ENCODE results near the gene C6orf141. TPM values are rescaled to one million over a fixed set of nuclear protein-coding genes. Genes with fewer than 3 reads are reported as not detected.

C6orf141 gene
- total RNA-seq, 1 experiment from 2014 or later, result 31.6 TPM

DNA sequence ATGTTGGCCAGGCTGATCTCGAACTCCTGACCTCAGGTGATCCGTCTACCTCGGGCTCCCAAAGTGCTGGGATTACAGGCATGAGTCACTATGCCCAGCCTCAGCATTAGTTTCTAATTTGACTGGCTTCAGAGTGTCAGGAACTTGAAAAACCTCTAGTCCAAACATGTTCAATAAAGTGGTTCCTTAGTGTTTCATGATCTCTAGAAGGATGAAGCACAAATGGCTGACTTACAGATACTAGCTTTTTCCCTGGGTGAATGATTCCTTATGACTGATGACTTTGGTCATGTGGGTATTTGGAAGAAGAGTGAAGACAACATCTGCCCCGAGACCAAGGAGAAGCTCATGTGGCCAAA lies 34.3 kb upstream of the C6orf141 start:
- Histone ChIP-seq H4K20me1 (ENCODE audit: insufficient read depth) (no peaks in the 10 kb centered on the region), H3K9ac (ENCODE audit: low read length) (no peak overlapping the region), H3K36me3 (ENCODE audit: control insufficient read depth in 1 of 2, insufficient read depth in 2 of 2, low read length in 2 of 2) (no peaks in the 10 kb centered on the region), H3K27me3 (ENCODE audit: insufficient read depth, low read length) (no peaks in the 10 kb centered on the region), H3K4me3 (replicated peaks in 1 of 2; ENCODE audit: low read depth in 1 of 2, low read length in 2 of 2) (no peak overlapping the region), H3K4me2 (ENCODE audit: low read length) (no peak overlapping the region), H3K9me2 (ENCODE audit: insufficient read depth) (no peaks in the 10 kb centered on the region), H3K27ac (ENCODE audit: low read depth, low read length) (no peak overlapping the region), H2AFZ (ENCODE audit: low read depth, low read length, poor library complexity, severe bottlenecking) (no peak overlapping the region), H3K9me3 (ENCODE audit: control insufficient read depth in 1 of 2, insufficient read depth in 1 of 2, low read depth in 1 of 2, low read length in 2 of 2) (no peaks in the 10 kb centered on the region), H3K79me2 (ENCODE audit: insufficient read depth, low read length) (no peaks in the 10 kb centered on the region), H3K4me1 (ENCODE audit: control insufficient read depth in 1 of 2, insufficient read depth in 2 of 2, low read length in 2 of 2) (no peaks in the 10 kb centered on the region)
- ChIA-PET POLR2A (no interaction called here), RAD21 (ENCODE audit: low non-redundant PET in 1 of 2, low total read pairs in 2 of 2, uncharacterized antibody in 2 of 2, unreplicated experiment in 2 of 2) (no interaction called here), CTCF (no interaction called here)
- intact Hi-C loops (cut with micrococcal nuclease), result no loop called here
- no peak for ATAC-seq
- DNase-seq (ENCODE audit: low read depth, low spot score), result no peak
- no TSS peak for BruUV-seq (replicated peaks)
- TF ChIP-seq EZH2 (IDR thresholded peaks at IDR 0.05), result no peak
- TF ChIP-seq, protein P1, sequence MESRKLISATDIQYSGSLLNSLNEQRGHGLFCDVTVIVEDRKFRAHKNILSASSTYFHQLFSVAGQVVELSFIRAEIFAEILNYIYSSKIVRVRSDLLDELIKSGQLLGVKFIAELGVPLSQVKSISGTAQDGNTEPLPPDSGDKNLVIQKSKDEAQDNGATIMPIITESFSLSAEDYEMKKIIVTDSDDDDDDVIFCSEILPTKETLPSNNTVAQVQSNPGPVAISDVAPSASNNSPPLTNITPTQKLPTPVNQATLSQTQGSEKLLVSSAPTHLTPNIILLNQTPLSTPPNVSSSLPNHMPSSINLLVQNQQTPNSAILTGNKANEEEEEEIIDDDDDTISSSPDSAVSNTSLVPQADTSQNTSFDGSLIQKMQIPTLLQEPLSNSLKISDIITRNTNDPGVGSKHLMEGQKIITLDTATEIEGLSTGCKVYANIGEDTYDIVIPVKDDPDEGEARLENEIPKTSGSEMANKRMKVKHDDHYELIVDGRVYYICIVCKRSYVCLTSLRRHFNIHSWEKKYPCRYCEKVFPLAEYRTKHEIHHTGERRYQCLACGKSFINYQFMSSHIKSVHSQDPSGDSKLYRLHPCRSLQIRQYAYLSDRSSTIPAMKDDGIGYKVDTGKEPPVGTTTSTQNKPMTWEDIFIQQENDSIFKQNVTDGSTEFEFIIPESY (IDR thresholded peaks at IDR 0.05; ENCODE audit: extremely low read depth, insufficient replicate concordance, low read length), result no peak

DNA sequence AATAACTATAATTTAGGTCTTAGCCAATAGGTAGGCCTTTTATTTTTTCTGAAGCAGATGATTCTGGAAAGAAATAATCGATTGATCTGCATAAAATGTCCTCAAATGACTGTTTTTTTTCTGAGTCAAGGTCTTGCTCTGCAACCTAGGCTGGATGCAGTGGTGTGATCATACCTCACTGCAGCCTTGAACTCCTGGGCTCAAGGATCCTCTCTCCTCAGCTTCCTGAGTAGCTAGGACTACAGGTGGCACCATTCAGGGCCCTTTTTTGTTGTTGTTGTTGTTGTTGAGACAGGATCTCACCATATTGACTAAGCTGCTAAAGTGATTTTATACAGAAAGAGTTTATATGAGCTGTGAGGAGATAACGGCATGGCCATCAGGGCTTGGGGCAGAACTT lies 32.5 kb upstream of the C6orf141 start:
- DNase-seq (ENCODE audit: low read depth, low spot score), result no peak
- H2AFZ ChIP-seq (ENCODE audit: low read depth, low read length, poor library complexity, severe bottlenecking), result no peak overlapping the region
- no peak overlapping the region for H3K4me2 ChIP-seq (ENCODE audit: low read length)
- intact Hi-C loops (cut with micrococcal nuclease), result no loop called here
- no peaks in the 10 kb centered on the region for H4K20me1 ChIP-seq (ENCODE audit: insufficient read depth)
- no peaks in the 10 kb centered on the region for H3K9me3 ChIP-seq (ENCODE audit: control insufficient read depth in 1 of 2, insufficient read depth in 1 of 2, low read depth in 1 of 2, low read length in 2 of 2)
- no peaks in the 10 kb centered on the region for H3K9me2 ChIP-seq (ENCODE audit: insufficient read depth)
- ChIA-PET RAD21 (ENCODE audit: low non-redundant PET in 1 of 2, low total read pairs in 2 of 2, uncharacterized antibody in 2 of 2, unreplicated experiment in 2 of 2) (no interaction called here), CTCF (no interaction called here), POLR2A (no interaction called here)
- no peaks in the 10 kb centered on the region for H3K36me3 ChIP-seq (ENCODE audit: control insufficient read depth in 1 of 2, insufficient read depth in 2 of 2, low read length in 2 of 2)
- H3K79me2 ChIP-seq (ENCODE audit: insufficient read depth, low read length), result no peaks in the 10 kb centered on the region
- no peaks in the 10 kb centered on the region for H3K4me1 ChIP-seq (ENCODE audit: control insufficient read depth in 1 of 2, insufficient read depth in 2 of 2, low read length in 2 of 2)
- no peak for ATAC-seq
- no peak overlapping the region for H3K9ac ChIP-seq (ENCODE audit: low read length)
- no peak overlapping the region for H3K27ac ChIP-seq (ENCODE audit: low read depth, low read length)
- H3K4me3 ChIP-seq (replicated peaks in 1 of 2; ENCODE audit: low read depth in 1 of 2, low read length in 2 of 2), result no peak overlapping the region
- H3K27me3 ChIP-seq (ENCODE audit: insufficient read depth, low read length), result no peaks in the 10 kb centered on the region
- BruUV-seq (replicated peaks), result no TSS peak
- TF ChIP-seq ZNF274 (IDR thresholded peaks at IDR 0.05; ENCODE audit: low read depth, low read length) (no peak), POLR2A (IDR thresholded peaks at IDR 0.05; ENCODE audit: borderline replicate concordance, extremely low read depth, insufficient read depth, insufficient read length) (no peak), SIN3A (IDR thresholded peaks at IDR 0.05; ENCODE audit: low read depth) (no peak)
- TF ChIP-seq, protein P2, sequence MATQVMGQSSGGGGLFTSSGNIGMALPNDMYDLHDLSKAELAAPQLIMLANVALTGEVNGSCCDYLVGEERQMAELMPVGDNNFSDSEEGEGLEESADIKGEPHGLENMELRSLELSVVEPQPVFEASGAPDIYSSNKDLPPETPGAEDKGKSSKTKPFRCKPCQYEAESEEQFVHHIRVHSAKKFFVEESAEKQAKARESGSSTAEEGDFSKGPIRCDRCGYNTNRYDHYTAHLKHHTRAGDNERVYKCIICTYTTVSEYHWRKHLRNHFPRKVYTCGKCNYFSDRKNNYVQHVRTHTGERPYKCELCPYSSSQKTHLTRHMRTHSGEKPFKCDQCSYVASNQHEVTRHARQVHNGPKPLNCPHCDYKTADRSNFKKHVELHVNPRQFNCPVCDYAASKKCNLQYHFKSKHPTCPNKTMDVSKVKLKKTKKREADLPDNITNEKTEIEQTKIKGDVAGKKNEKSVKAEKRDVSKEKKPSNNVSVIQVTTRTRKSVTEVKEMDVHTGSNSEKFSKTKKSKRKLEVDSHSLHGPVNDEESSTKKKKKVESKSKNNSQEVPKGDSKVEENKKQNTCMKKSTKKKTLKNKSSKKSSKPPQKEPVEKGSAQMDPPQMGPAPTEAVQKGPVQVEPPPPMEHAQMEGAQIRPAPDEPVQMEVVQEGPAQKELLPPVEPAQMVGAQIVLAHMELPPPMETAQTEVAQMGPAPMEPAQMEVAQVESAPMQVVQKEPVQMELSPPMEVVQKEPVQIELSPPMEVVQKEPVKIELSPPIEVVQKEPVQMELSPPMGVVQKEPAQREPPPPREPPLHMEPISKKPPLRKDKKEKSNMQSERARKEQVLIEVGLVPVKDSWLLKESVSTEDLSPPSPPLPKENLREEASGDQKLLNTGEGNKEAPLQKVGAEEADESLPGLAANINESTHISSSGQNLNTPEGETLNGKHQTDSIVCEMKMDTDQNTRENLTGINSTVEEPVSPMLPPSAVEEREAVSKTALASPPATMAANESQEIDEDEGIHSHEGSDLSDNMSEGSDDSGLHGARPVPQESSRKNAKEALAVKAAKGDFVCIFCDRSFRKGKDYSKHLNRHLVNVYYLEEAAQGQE (IDR thresholded peaks at IDR 0.05; ENCODE audit: low read depth), result no peak
- TF ChIP-seq, protein P3, sequence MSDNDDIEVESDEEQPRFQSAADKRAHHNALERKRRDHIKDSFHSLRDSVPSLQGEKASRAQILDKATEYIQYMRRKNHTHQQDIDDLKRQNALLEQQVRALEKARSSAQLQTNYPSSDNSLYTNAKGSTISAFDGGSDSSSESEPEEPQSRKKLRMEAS (IDR thresholded peaks at IDR 0.05), result no peak
- TF ChIP-seq, protein P4, sequence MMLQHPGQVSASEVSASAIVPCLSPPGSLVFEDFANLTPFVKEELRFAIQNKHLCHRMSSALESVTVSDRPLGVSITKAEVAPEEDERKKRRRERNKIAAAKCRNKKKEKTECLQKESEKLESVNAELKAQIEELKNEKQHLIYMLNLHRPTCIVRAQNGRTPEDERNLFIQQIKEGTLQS (IDR thresholded peaks at IDR 0.05), result no peak
- TF ChIP-seq, protein P1 (IDR thresholded peaks at IDR 0.05; ENCODE audit: extremely low read depth, insufficient replicate concordance, low read length), result no peak
- TF ChIP-seq, protein P5, sequence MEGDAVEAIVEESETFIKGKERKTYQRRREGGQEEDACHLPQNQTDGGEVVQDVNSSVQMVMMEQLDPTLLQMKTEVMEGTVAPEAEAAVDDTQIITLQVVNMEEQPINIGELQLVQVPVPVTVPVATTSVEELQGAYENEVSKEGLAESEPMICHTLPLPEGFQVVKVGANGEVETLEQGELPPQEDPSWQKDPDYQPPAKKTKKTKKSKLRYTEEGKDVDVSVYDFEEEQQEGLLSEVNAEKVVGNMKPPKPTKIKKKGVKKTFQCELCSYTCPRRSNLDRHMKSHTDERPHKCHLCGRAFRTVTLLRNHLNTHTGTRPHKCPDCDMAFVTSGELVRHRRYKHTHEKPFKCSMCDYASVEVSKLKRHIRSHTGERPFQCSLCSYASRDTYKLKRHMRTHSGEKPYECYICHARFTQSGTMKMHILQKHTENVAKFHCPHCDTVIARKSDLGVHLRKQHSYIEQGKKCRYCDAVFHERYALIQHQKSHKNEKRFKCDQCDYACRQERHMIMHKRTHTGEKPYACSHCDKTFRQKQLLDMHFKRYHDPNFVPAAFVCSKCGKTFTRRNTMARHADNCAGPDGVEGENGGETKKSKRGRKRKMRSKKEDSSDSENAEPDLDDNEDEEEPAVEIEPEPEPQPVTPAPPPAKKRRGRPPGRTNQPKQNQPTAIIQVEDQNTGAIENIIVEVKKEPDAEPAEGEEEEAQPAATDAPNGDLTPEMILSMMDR (IDR thresholded peaks at IDR 0.05 in 2 of 3, conservative IDR thresholded peaks at IDR 0.05 in 1 of 3; ENCODE audit: borderline replicate concordance in 1 of 3, insufficient read depth in 1 of 3, low read depth in 2 of 3, low read length in 2 of 3), result no peak

Data from HCT116 (cell line).